GM23338 (cell line): ENCODE results near the gene CDH4. TPM values are rescaled to one million over a fixed set of nuclear protein-coding genes. Genes with fewer than 3 reads are reported as not detected.

Experiments used
- ATAC-seq: fragments of 200-7000 bp; cut with Tn5 transposase; 3 replicates; pipeline ENCODE4 v1.9.1; 2020
- DNase-seq: peaks from one replicate; pipeline ENCODE4 v3.0.0-alpha.2; 2015; ENCODE audit warnings: low spot score
- H2AFZ ChIP-seq: fragments of 200-600 bp; sonication (generic); 2 replicates; pipeline ENCODE4 v1.8.0; 2016; ENCODE audit warnings: antibody characterized with exemption, mild to moderate bottlenecking, moderate library complexity
- H3F3A ChIP-seq: fragments of 200-600 bp; sonication (generic); replicated peaks from 2 replicates; pipeline ENCODE4 v1.8.0; 2017; ENCODE audit warnings: antibody characterized with exemption, mixed run types, low read depth
- H3K27ac ChIP-seq: fragments of 200-600 bp; sonication (generic); 2 replicates; pipeline ENCODE4 v1.6.1; 2016; ENCODE audit warnings: low read depth
- H3K27me3 ChIP-seq: fragments of 200-600 bp; sonication (generic); 2 replicates; pipeline ENCODE4 v1.8.0; 2016; ENCODE audit warnings: mild to moderate bottlenecking, mixed run types, moderate library complexity; ENCODE audit not compliant: insufficient read depth
- H3K36me3 ChIP-seq: fragments of 200-600 bp; sonication (generic); 2 replicates; pipeline ENCODE4 v1.8.0; 2016; ENCODE audit warnings: mild to moderate bottlenecking; ENCODE audit not compliant: insufficient read depth
- H3K4me1 ChIP-seq: fragments of 200-600 bp; sonication (generic); 2 replicates; pipeline ENCODE4 v1.8.0; 2016; ENCODE audit warnings: mild to moderate bottlenecking, moderate library complexity; ENCODE audit not compliant: insufficient read depth
- H3K4me2 ChIP-seq: fragments of 200-600 bp; sonication (generic); 2 replicates; pipeline ENCODE4 v1.7.1; 2017; ENCODE audit warnings: mixed run types
- H3K4me3 ChIP-seq: fragments of 200-600 bp; sonication (generic); 2 replicates; pipeline ENCODE4 v1.6.1; 2016; ENCODE audit warnings: mixed run types
- H3K79me2 ChIP-seq: fragments of 200-600 bp; sonication (generic); replicated peaks from 2 replicates; pipeline ENCODE4 v1.8.0; 2017; ENCODE audit warnings: mild to moderate bottlenecking; ENCODE audit not compliant: insufficient read depth
- H3K9me2 ChIP-seq: fragments of 200-600 bp; sonication (generic); 2 replicates; pipeline ENCODE4 v1.8.0; 2017; ENCODE audit not compliant: insufficient read depth
- H4K20me1 ChIP-seq: fragments of 200-600 bp; sonication (generic); replicated peaks from 2 replicates; pipeline ENCODE4 v1.8.0; 2017; ENCODE audit warnings: mild to moderate bottlenecking; ENCODE audit not compliant: insufficient read depth
- H3K27ac Mint-ChIP-seq: 2 replicates; pipeline ENCODE4 v1.8.0; 2020; ENCODE audit warnings: inconsistent platforms, mild to moderate bottlenecking, moderate library complexity, mixed read lengths
- H3K27me3 Mint-ChIP-seq: 3 replicates; pipeline ENCODE4 v1.8.0; 2022; ENCODE audit warnings: low read depth, mild to moderate bottlenecking, moderate library complexity, mixed read lengths, inconsistent platforms; ENCODE audit not compliant: insufficient read depth, poor library complexity
- H3K36me3 Mint-ChIP-seq: 3 replicates; pipeline ENCODE4 v1.8.0; 2021; ENCODE audit warnings: low read depth, mild to moderate bottlenecking, inconsistent platforms, moderate library complexity, mixed read lengths
- H3K4me1 Mint-ChIP-seq: 3 replicates; pipeline ENCODE4 v1.8.0; 2020; ENCODE audit warnings: mild to moderate bottlenecking, inconsistent platforms, mixed read lengths
- H3K4me3 Mint-ChIP-seq: 3 replicates; pipeline ENCODE4 v1.8.0; 2021; ENCODE audit warnings: moderate library complexity, mild to moderate bottlenecking, inconsistent platforms, mixed read lengths
- H3K9me3 Mint-ChIP-seq: 3 replicates; pipeline ENCODE4 v1.8.0; 2020; ENCODE audit warnings: moderate library complexity, mild to moderate bottlenecking, inconsistent platforms, mixed read lengths
- CREB1 ChIP-seq: fragments of 250-450 bp; sonication (Bioruptor Pico); IDR thresholded peaks from 2 replicates; pipeline ENCODE4 v1.5.0; 2020; ENCODE audit warnings: low read depth, mild to moderate bottlenecking, moderate library complexity
- CTCF ChIP-seq, 2 experiments: fragments of 200-600 bp in 1 of 2; sonication (generic) in 1 of 2; conservative IDR thresholded peaks; 2 replicates each; pipeline versions ENCODE4 v1.5.1 to v1.6.1; 2016 to 2017; ENCODE audit warnings: antibody characterized with exemption in 2 of 2, low read depth in 2 of 2, mild to moderate bottlenecking in 2 of 2, moderate library complexity in 1 of 2
- ETS1 ChIP-seq: IDR thresholded peaks from 2 replicates; pipeline ENCODE4 v1.6.1; 2016; ENCODE audit warnings: antibody characterized with exemption
- EZH2phosphoT487 ChIP-seq: fragments of 200-600 bp; sonication (generic); IDR thresholded peaks from one replicate; pipeline ENCODE4 v1.8.1; 2018; ENCODE audit warnings: antibody characterized with exemption; ENCODE audit not compliant: unreplicated experiment
- JUNB ChIP-seq: IDR thresholded peaks from one replicate; pipeline ENCODE4 v1.6.1; 2016; ENCODE audit warnings: antibody characterized with exemption; ENCODE audit not compliant: unreplicated experiment
- NANOG ChIP-seq: IDR thresholded peaks from 2 replicates; pipeline ENCODE4 v1.6.1; 2016; ENCODE audit warnings: antibody characterized with exemption, borderline replicate concordance
- POLR2AphosphoS5 ChIP-seq: IDR thresholded peaks from 2 replicates; pipeline ENCODE4 v1.6.1; 2016; ENCODE audit warnings: antibody characterized with exemption, low read depth
- REST ChIP-seq: IDR thresholded peaks from one replicate; pipeline ENCODE4 v1.6.1; 2018; ENCODE audit warnings: antibody characterized with exemption; ENCODE audit not compliant: unreplicated experiment
- STAT1 ChIP-seq: IDR thresholded peaks from one replicate; pipeline ENCODE4 v1.6.1; 2016; ENCODE audit warnings: antibody characterized with exemption; ENCODE audit not compliant: unreplicated experiment
- ZNF331 ChIP-seq: fragments of 250-450 bp; sonication (Bioruptor Pico); IDR thresholded peaks from 2 replicates; pipeline ENCODE4 v1.5.0; 2020; ENCODE audit warnings: low read depth, mild to moderate bottlenecking, moderate library complexity
- polyA plus RNA-seq: library from polyadenylated mRNA; unstranded; fragments of >200 nt; fragmentation: Nextera tagmentation; extraction: Ambion mirVana; gene quantifications from 2 replicates; pipeline ENCODE4 v1.2.1, GENCODE V29; 2016
- total RNA-seq: library from RNA; depleted of rRNA; stranded (reverse); fragments of >200 nt; shearing (Covaris generic); gene quantifications from 2 replicates; pipeline ENCODE4 v1.2.3, GENCODE V29; 2014

Gene CDH4
- total and polyA plus RNA-seq, 2 experiments from 2014 or later = 1.2 to 4.2 TPM

- Histone ChIP-seq H3K27ac (no peak overlapping the region), H3K9me2 (no peaks in the 10 kb centered on the region; the same call in 1 of the 2 replicates), H2AFZ (no peak overlapping the region), H3K4me3 (no peak overlapping the region), H4K20me1 (no peaks in the 10 kb centered on the region), H3K79me2 (no peaks in the 10 kb centered on the region), H3K4me1 (no peaks in the 10 kb centered on the region), H3K4me2 (no peak overlapping the region), H3K36me3 (no peaks in the 10 kb centered on the region), H3K27me3 (no peaks in the 10 kb centered on the region), H3F3A (peaks cover 2% of the 10 kb centered on the region; the same call in 1 of the 2 replicates)
- H3K9me3 Mint-ChIP-seq = no peaks in the 10 kb centered on the region; the same call in 2 of the 3 replicates
- no peak for ATAC-seq
- H3K4me1 Mint-ChIP-seq = peaks cover 20% of the 10 kb centered on the region
- no peaks in the 10 kb centered on the region for H3K36me3 Mint-ChIP-seq
- H3K27me3 Mint-ChIP-seq = peaks cover 9% of the 10 kb centered on the region
- no peak overlapping the region for H3K4me3 Mint-ChIP-seq
- DNase-seq = no peak
- no peak overlapping the region for H3K27ac Mint-ChIP-seq
- TF ChIP-seq EZH2phosphoT487 (no peak), CREB1 (no peak), CTCF (conservative IDR thresholded peaks at IDR 0.05; ENCODE audit: low read depth in 2 of 2) (no peak), JUNB (no peak), ETS1 (no peak), POLR2AphosphoS5 (no peak), NANOG (no peak)
Observed at GRCh38 chr20:61559706-61560315, 307.8 kb downstream of the CDH4 start.

- H4K20me1 ChIP-seq = no peaks in the 10 kb centered on the region
- peak; percentile 78 for ATAC-seq
- peaks cover 20% of the 10 kb centered on the region for H3K4me1 Mint-ChIP-seq
Observed at GRCh38 chr20:61560361-61560853, 308.3 kb downstream of the CDH4 start.

More at GRCh38 chr20:61560361-61560853, 308.3 kb downstream of the CDH4 start:
- Mint-ChIP-seq H3K36me3 (no peaks in the 10 kb centered on the region), H3K27me3 (peaks cover 7% of the 10 kb centered on the region), H3K27ac (no peak overlapping the region), H3K4me3 (no peak overlapping the region), H3K9me3 (no peaks in the 10 kb centered on the region; the same call in 2 of the 3 replicates)
- no peaks in the 10 kb centered on the region for H3K4me1 ChIP-seq
- no peak overlapping the region for H3K4me3 ChIP-seq
- H3K4me2 ChIP-seq = no peak overlapping the region
- no peaks in the 10 kb centered on the region for H3K79me2 ChIP-seq
- no peak overlapping the region for H3K27ac ChIP-seq
- H3K27me3 ChIP-seq = no peaks in the 10 kb centered on the region
- no peak overlapping the region for H2AFZ ChIP-seq
- TF ChIP-seq CTCF (conservative IDR thresholded peaks at IDR 0.05; ENCODE audit: low read depth in 2 of 2) = peak; percentile 59 to 78
- no peak for TF ChIP-seq EZH2phosphoT487
- TF ChIP-seq ETS1 = no peak
- no peak for TF ChIP-seq POLR2AphosphoS5
- TF ChIP-seq REST = no peak
- TF ChIP-seq NANOG = no peak
- TF ChIP-seq ZNF331 (CRISPR knock-in tag) = no peak
- TF ChIP-seq STAT1 = no peak
- no peak for TF ChIP-seq CREB1
- peak; percentile 80 for DNase-seq
- no peaks in the 10 kb centered on the region for H3K36me3 ChIP-seq
- H3K9me2 ChIP-seq = no peaks in the 10 kb centered on the region; the same call in 1 of the 2 replicates
- H3F3A ChIP-seq = no peaks in the 10 kb centered on the region
